ENCODE data around the gene VPS16.
A peak's percentile ranks its signal among the peaks of the same experiment; 100 is the strongest.

VPS16 gene

GRCh38 chr20:2865101-2865500, 24.6 kb downstream of the VPS16 start:
- no peak for TF ChIP-seq CTCF (IDR thresholded peaks at IDR 0.05; ENCODE audit: low read depth, low read length)
- no peak overlapping the region for H3K4me3 ChIP-seq (ENCODE audit: low read depth, low read length)

DNA sequence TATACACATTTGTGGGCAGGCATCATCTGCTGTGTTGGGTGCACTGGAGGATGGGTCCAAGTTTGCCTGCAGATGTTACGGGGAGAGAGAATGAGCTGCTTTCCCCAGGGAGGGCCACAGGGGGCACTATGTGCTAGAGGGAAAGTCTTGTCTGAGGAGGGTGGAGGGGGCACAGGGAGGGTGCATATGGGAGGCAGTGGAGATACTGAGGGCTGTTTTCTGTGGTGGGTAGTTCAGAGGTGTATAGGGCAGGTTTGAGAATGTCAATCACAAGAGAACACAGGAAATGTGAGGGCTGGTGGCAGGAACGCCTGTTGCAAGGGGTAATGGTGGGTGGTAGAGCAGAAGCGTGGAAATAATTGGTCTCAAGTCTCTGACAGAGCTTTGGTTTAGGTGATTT, 25.1 kb downstream of the VPS16 start:
- no peak for TF ChIP-seq CTCF (IDR thresholded peaks at IDR 0.05; ENCODE audit: low read depth, low read length)
- H3K4me3 ChIP-seq (ENCODE audit: low read depth, low read length) = no peak overlapping the region

- H3K4me3 ChIP-seq (ENCODE audit: low read depth, low read length) = no peak overlapping the region
- TF ChIP-seq CTCF (IDR thresholded peaks at IDR 0.05; ENCODE audit: low read depth, low read length) = no peak
Measured at GRCh38 chr20:2866236-2866635, 25.7 kb downstream of the VPS16 start.

DNA sequence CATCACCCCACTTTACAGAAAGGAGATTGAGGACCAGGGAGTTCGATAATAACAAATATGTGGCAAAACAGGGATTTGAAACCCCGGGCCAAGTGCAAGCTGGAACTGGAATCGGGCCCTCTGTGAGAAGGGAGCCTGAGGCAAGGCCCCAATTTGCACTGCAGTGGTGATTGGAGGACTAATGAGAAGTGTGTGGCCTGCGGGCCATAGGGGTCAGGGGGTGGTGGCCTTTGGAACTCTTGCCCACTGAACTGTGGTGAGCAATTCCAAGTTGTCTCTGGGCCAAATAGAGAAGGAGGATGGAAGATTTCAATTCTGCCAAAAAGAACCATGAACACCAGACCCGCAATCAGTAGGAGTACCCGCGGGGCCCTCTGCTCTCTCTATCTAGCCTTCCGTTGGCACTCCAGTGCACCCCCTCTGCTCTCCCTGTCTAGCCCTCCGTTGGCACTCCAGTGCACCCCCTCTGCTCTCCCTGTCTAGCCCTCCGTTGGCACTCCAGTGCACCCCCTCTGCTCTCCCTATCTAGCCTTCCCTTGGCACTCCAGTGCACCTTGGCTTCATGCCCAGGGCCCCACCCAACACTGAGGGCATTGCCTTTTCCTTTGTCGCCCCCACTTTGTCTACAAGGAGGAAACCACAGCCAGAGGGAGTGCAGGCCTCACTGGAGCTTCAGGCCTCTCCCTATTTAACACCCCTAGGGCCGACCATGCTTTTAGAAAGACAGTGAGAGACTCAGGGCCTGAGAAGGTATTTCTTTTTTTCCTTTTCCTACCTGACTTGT, 26.7 kb downstream of the VPS16 start:
- TF ChIP-seq CTCF (IDR thresholded peaks at IDR 0.05; ENCODE audit: low read depth, low read length) = no peak
- H3K4me3 ChIP-seq (ENCODE audit: low read depth, low read length) = no peak overlapping the region

GRCh38 chr20:2869381-2869780, 28.8 kb downstream of the VPS16 start:
- H3K4me3 ChIP-seq (ENCODE audit: low read depth, low read length) = no peak overlapping the region
- TF ChIP-seq CTCF (IDR thresholded peaks at IDR 0.05; ENCODE audit: low read depth, low read length) = no peak

GRCh38 chr20:2871111-2871465, 30.5 kb downstream of the VPS16 start:
- H3K4me3 ChIP-seq (ENCODE audit: low read depth, low read length) = no peak overlapping the region
- no peak for TF ChIP-seq CTCF (IDR thresholded peaks at IDR 0.05; ENCODE audit: low read depth, low read length)

GRCh38 chr20:2871661-2872458, 31.3 kb downstream of the VPS16 start:
- no peak for TF ChIP-seq CTCF (IDR thresholded peaks at IDR 0.05; ENCODE audit: low read depth, low read length)

More at GRCh38 chr20:2871661-2872458, 31.3 kb downstream of the VPS16 start:
- H3K4me3 ChIP-seq (ENCODE audit: low read depth, low read length) = peak overlapping the region; percentile 91

All from WI38 (cell line).